ENCODE results near the gene HBD.
"Not testable (repeated sequence)": the region's sequence is repeated elsewhere in the genome, so short reads cannot be mapped to it uniquely, and the experiment has no call there.

Gene HBD

GRCh38 chr11:5252919-5253265 is 18.6 kb upstream of the HBD start:
- no peak for ATAC-seq

- no peak for ATAC-seq
Measured at GRCh38 chr11:5252192-5252918, 18.1 kb upstream of the HBD start.

- ATAC-seq, result no peak
Measured at GRCh38 chr11:5251746-5252145, 17.5 kb upstream of the HBD start.

DNA sequence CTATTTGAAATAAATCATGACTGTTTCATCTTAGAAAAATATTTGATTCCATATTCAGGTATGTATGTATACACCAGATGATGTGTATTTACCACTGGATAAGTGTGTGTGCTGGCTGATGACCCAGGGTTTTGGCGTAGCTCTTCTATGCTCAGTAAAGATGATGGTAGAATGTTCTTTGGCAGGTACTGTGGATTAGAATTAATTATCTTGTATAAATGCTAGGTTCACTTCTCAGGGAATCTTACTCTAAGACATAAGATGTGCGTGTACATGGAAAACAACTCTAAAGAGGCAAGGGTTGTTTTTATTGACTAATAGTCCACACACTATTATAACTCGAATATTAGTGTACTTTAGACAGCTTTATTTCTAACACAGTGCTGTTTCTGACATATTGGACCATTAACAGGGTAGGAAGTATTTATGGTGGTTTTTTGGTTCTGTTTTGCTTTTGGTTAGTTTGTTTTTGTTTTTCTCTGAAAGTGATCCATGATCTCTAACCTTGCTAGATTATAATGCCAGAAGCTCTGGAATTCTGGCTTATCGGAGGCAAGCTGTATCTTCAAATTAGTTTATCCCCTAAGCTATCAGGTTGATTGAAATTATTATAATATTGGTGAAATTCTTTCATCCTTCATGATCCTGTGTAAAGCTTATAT is 16.4 kb upstream of the HBD start:
- ATAC-seq, result no peak

- ATAC-seq, result not testable (repeated sequence)
Measured at GRCh38 chr11:5249807-5250396, 15.6 kb upstream of the HBD start, which contains the start of gene HBG1. HBG1 (minus strand) TSS chr11:5249857; CDS start chr11:5249804, 53 bp downstream.

DNA sequence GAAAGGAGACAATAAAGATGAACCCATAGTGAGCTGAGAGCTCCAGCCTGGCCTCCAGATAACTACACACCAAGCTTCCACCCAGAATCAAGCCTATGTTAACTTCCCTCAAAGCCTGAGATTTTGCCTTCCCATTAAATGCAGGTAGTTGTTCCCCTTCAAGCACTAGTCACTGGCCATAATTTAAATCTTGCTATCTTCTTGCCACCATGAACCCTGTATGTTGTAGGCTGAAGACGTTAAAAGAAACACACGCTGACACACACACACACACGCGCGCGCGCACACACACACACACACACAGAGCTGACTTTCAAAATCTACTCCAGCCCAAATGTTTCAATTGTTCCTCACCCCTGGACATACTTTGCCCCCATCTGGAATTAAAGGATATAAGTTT is 14.2 kb upstream of the HBD start:
- not testable (repeated sequence) for ATAC-seq

- no peak for ATAC-seq
Measured at GRCh38 chr11:5247472-5248192, 13.3 kb upstream of the HBD start.

DNA sequence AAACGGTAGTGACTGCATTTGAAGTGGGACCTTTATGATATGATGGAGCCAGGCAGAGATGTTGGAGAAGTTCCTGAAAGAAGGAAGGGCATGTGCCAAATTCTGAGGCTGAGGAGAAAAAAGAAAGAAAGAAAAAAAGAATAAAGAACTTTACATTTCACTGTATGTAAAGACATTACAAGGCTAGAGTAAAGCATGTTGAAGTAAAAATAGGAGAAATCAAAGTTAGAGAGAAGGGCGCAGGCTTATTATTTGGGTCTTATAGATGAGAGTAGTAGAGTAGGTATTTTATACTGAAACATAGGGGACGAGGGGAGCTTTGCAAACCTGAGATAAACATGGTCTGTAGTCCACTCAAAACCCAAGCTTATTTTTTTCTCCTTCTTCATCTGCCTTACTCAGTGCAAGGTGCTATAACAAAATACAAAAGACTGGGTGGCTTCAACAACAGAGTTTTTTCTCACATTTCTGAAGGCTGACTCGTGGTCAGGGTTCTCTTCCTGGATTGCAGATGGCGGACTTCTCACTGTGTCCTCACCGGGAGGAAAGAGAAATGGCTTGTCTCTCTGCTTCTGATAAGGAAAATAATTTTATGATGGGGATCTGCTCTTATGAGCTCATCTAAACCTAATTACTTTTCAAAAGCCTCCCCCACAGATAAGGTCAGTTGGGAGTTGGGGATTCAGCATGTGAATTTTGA is 12.6 kb upstream of the HBD start:
- ATAC-seq, result no peak

DNA sequence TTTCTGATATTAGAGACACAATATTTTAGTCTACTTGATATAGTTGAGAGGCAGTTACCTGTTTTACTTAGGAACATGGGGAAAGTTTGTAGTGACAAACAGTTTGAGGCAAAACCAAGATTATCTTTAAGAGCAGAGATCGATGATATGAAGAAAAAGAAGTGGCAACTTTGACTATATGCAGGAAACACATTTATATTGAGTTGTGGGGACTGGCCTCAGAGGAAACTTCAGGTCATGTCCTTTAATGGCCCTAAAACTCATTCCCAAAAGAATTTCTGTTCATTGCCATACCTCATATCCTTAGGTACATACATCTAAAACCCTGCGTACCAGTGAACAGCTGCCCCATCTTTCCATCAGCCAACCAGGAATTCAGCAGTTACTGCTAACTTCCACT is 10.9 kb upstream of the HBD start:
- no peak for ATAC-seq

- no peak for ATAC-seq
Measured at GRCh38 chr11:5243816-5244180, 9.5 kb upstream of the HBD start.

DNA sequence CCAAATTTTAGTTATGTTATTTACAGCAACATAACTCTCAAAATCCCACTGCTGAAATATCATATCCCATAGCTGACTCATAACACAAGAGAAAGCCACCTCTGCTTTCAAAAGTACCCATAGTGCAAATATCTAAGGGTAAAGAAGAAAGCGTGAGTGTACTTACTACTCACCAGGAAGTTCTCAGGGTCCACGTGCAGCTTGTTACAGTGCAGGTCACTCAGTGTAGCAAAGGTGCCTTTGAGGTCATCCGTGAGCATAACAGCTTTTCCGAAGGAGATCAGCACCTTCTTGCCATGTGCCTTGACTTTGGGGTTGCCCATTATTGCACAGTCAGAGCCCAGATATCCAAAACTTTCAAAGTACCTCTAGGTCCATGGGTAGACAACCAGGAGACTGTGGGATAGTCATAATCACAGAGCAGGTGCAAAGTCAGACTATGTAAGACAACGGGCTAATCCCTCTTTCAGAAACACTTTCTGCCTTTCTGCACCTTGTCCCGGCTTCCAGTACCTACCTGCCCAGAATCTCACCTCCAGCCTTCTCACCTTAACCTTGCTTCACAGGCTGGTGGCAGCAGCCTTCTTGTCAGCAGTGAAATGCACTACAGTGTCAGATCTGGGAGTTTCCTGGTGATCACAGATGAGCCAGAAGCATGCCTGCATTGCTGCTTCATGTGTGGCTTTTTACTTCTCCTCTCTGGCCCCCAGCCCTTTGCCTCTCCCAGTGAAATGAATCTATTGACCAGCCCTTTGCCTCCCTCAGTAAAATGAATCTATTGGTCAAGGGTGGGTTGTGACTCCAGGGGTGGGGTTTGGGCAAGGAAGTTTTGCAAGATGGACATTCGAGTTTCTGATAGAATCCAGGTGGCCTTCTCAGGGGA is 8.9 kb upstream of the HBD start:
- ATAC-seq, result no peak

- ATAC-seq, result no peak
Measured at GRCh38 chr11:5242208-5242607, 7.9 kb upstream of the HBD start.

DNA sequence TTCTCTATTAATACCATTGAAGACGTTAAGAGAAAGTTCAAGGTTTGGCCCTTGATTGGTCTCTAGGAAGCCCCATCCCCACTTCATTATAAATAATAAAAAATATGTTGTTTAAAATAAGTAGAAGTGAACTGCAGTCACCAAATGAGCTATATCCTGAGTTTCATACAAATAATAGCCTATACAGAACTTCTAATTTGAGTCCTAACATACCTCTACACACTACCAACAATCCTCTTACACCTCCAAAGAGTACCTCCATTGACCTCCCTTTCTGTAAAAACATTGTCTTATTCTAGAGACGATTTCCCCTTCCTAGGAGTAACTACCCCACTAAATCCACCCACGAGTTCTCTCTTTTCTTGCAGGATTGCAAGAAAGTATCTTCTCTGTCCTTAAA is 7.2 kb upstream of the HBD start:
- no peak for ATAC-seq

- ATAC-seq, result no peak
Measured at GRCh38 chr11:5240458-5240857, 6.2 kb upstream of the HBD start.

GRCh38 chr11:5240056-5240455 is 5.8 kb upstream of the HBD start:
- ATAC-seq, result no peak

DNA sequence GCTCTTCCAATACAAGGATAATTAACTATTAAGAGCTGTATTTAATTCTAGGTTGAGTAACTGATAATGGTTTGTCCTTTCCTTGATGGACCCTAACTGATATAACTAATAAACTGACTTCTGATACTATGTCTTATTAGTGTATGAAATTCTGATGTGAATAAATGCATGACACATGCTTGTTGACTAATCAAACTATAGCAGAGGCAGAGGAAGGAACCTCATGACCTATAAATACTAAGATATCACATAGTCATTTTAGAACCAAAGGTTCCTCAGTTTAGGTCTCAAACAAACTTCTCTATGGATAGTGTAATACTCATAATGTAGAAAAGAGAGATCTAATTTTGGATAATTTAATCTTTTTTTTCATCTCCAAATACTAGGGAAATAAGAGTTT is 4.8 kb upstream of the HBD start:
- ATAC-seq, result no peak

GRCh38 chr11:5238486-5238885 is 4.2 kb upstream of the HBD start:
- ATAC-seq, result no peak

DNA sequence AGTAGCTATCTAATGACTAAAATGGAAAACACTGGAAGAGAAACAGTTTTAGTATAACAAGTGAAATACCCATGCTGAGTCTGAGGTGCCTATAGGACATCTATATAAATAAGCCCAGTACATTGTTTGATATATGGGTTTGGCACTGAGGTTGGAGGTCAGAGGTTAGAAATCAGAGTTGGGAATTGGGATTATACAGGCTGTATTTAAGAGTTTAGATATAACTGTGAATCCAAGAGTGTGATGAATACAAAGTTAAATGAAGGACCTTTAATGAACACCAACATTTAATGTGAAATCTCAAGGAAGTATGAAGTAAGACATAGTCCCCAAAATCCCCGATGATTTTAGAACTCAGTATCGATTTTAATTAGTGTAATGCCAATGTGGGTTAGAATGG is 3.1 kb upstream of the HBD start:
- ATAC-seq, result no peak

- no peak for ATAC-seq
Measured at GRCh38 chr11:5235364-5236095, 1.2 kb upstream of the HBD start.

DNA sequence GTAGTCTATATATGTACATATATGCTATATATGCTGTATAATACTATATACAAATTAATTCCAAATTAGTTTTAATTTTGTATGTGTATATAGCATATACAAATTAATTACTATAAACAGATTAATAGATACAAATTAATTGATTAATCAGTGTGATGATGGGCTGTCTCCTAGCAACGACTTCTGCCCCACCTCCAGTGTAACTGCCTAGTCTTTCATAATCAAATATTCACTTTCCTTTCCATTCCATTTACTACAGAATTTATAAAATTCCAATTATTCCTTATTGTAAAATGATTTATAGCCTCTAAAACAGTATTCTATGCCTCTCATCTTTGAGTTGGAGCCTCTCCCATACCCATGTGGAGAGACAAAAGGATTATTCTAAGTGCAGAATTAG is 976 bp downstream of the HBD start:
- no peak for ATAC-seq

DNA sequence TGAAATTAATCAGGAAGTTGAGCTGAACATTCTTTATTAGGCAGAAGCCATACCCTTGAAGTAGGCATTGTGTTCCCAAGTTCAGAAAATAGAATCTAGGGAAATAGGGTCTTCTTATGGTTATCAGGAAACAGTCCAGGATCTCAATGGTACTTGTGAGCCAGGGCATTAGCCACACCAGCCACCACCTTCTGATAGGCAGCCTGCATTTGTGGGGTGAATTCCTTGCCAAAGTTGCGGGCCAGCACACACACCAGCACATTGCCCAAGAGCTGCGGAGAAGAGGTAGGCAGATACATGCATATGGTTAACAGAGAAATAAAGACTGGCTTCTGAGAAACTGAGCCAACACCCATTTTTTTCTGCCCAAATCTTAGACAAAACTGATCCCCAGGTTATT is 1.5 kb downstream of the HBD start:
- no peak for ATAC-seq
